Fibroblast of lung (primary cell): ENCODE data around the gene CHMP2A. TPM values are rescaled to one million over a fixed set of nuclear protein-coding genes. Genes with fewer than 3 reads are reported as not detected.

Experiments
- DNase-seq, 2 donors: peaks; one replicate each; pipeline versions ENCODE4 v3.0.0 to v3.0.0-alpha.2; 2010; ENCODE audit warnings: low read depth in 2 of 2
- H2AFZ ChIP-seq: 2 replicates; pipeline ENCODE4 v1.5.1; 2012; ENCODE audit warnings: low read length, control low read depth, inconsistent platforms
- H3K27ac ChIP-seq: 2 replicates; pipeline ENCODE4 v1.5.1; 2011; ENCODE audit warnings: low read length, control low read depth; ENCODE audit not compliant: insufficient read depth
- H3K27me3 ChIP-seq: 2 replicates; pipeline ENCODE4 v1.5.1; 2011; ENCODE audit warnings: mild to moderate bottlenecking, low read length; ENCODE audit not compliant: control insufficient read depth, insufficient read depth
- H3K36me3 ChIP-seq: 2 replicates; pipeline ENCODE4 v1.5.1; 2011; ENCODE audit warnings: low read length; ENCODE audit not compliant: control insufficient read depth, insufficient read depth
- H3K4me1 ChIP-seq: 2 replicates; pipeline ENCODE4 v1.5.1; 2011; ENCODE audit warnings: low read length; ENCODE audit not compliant: control insufficient read depth, insufficient read depth; ENCODE audit errors: extremely low read depth
- H3K4me2 ChIP-seq: 2 replicates; pipeline ENCODE4 v1.5.1; 2011; ENCODE audit warnings: low read length, control low read depth; ENCODE audit not compliant: insufficient read depth; ENCODE audit errors: extremely low read depth
- H3K4me3 ChIP-seq, 4 experiments: fragments of 200-600 bp in 1 of 4; sonication (generic) in 1 of 4; replicated peaks in 1 of 4; 2 replicates each; pipeline ENCODE4 v1.5.1; 2011 to 2016; ENCODE audit warnings: low read length in 4 of 4, low read depth in 3 of 4, mild to moderate bottlenecking in 3 of 4, control low read depth in 2 of 4, inconsistent platforms in 1 of 4, mixed read lengths in 1 of 4; ENCODE audit not compliant: insufficient read depth in 1 of 4; ENCODE audit errors: control extremely low read depth in 1 of 4
- H3K79me2 ChIP-seq: 2 replicates; pipeline ENCODE4 v1.5.1; 2012; ENCODE audit warnings: mild to moderate bottlenecking, low read length, inconsistent platforms; ENCODE audit not compliant: control insufficient read depth, insufficient read depth
- H3K9ac ChIP-seq: 2 replicates; pipeline ENCODE4 v1.5.1; 2011; ENCODE audit warnings: mild to moderate bottlenecking, low read length, control low read depth; ENCODE audit not compliant: insufficient read depth
- H3K9me3 ChIP-seq: 2 replicates; pipeline ENCODE4 v1.5.1; 2012; ENCODE audit warnings: low read depth, low read length; ENCODE audit not compliant: control insufficient read depth, insufficient read depth
- H4K20me1 ChIP-seq: 2 replicates; pipeline ENCODE4 v1.5.1; 2011; ENCODE audit warnings: low read length; ENCODE audit not compliant: control insufficient read depth, insufficient read depth; ENCODE audit errors: extremely low read depth
- CTCF ChIP-seq, 2 donors: IDR thresholded peaks in 1 of 2; conservative IDR thresholded peaks in 1 of 2; 1 replicate in 1 of 2; 2 replicates in 1 of 2; pipeline ENCODE4 v1.5.1; 2011 to 2012; ENCODE audit warnings: low read length in 2 of 2, control low read depth in 1 of 2, inconsistent platforms in 1 of 2, low read depth in 1 of 2, mild to moderate bottlenecking in 1 of 2
- EZH2 ChIP-seq: IDR thresholded peaks from 2 replicates; pipeline ENCODE4 v1.5.1; 2012; ENCODE audit warnings: low read length, control low read depth, mild to moderate bottlenecking; ENCODE audit errors: missing control alignments
- polyA plus RNA-seq, 2 donors: library from polyadenylated mRNA; depleted of rRNA in 1 of 2; stranded (reverse) in 1 of 2; unstranded in 1 of 2; fragments of >200 nt; gene quantifications; 2 replicates each; pipeline ENCODE4 v1.2.1, GENCODE V29; 2011 to 2012; ENCODE audit warnings: missing spikeins in 1 of 2
- total RNA-seq: library from RNA; depleted of rRNA; stranded (reverse); fragments of >200 nt; gene quantifications from 2 replicates; pipeline ENCODE4 v1.2.1, GENCODE V29; 2014

CHMP2A gene
- total and polyA plus RNA-seq, 2 donors (not counting 1 experiment from before 2014, with no cell fraction given), result 146 to 215 TPM

DNA sequence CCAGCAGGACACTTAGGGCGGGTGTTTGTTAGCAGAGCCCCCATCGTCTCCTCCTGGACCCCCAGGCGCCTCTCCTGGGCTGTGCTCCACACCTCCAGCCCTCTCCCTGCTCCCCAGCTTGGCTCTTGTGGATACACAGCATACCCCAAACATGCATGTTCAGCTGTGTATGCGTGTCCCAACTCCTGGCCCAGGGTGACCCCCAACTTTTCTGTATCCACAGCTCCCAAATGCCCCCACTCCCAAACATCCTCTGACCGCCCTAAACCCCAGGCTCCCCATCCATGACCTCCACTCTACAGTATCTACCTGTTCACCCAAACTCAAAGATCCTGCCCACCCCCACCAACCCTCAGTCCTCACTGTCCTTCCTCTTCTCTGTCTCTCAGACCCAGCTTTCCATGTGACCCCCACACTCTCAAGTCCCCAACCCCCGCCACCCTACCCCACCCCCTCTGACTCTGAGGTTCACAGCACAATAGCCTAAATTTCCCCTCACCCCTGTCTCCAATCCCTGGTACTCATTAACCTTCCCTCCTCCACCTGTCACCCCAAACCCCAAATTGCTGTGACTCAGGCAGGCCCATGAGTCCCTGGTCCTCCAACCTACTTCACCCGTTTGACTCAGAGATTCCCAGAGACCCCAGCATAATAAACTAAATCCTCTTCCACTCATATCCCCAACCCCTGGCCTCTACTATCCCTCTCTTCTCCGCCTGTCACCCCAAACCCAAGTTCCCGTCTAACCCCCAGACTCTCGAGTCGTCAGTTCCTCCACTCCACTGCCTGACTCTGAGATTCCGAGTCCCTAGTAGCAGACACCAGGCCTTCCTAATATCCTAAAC is 2.5 kb upstream of the CHMP2A start:
- Histone ChIP-seq H3K4me2 (peak overlapping the region; percentile 92), H3K79me2 (peaks cover 36% of the 10 kb centered on the region), H3K27me3 (no peaks in the 10 kb centered on the region), H4K20me1 (no peaks in the 10 kb centered on the region), H3K9ac (peak overlapping the region; percentile 90), H2AFZ (no peak overlapping the region), H3K4me3 (peak overlapping the region; percentile 79 to 94 (median 92)), H3K36me3 (peaks cover 11% of the 10 kb centered on the region), H3K4me1 (peaks cover 20% of the 10 kb centered on the region), H3K27ac (peak overlapping the region; percentile 85), H3K9me3 (no peaks in the 10 kb centered on the region)
- TF ChIP-seq EZH2 (no peak), CTCF (conservative IDR thresholded peaks at IDR 0.05 in 1 of 2, IDR thresholded peaks at IDR 0.05 in 1 of 2; ENCODE audit: low read depth in 1 of 2, low read length in 2 of 2) (no peak)
- DNase-seq, result no peak

DNA sequence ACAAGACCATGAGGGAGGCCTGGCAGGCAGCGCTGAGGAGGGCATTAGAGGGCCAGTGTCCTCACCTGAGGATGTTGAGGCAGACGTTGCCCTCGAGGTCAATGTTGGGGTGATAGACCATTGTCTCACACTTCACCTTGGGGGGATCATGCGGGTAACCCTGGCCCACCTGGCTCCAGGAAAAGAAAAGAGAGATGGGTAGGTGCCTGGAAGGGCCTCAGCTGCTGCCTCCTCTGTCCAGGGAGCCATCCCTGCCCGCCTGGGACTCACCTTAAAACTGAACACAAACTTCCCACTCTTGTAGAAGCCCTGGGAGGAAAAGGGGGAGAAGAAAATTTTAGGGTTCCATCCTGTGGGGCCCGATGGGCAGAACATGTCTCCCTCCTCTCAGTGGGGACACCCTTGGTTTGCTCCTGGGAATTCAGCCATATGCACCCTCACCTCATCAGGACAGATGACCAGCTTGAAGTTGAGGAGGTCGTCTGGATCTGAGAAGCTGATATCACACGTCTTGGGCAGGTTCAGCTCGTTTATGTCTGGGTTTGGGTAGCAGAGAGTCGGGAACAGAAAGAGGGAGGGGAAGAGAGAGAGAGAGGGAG is 1.8 kb upstream of the CHMP2A start:
- H4K20me1 ChIP-seq, result no peaks in the 10 kb centered on the region
- H3K9ac ChIP-seq, result no peak overlapping the region
- H3K4me2 ChIP-seq, result peak overlapping the region; percentile 92
- H3K79me2 ChIP-seq, result peaks cover 36% of the 10 kb centered on the region
- no peaks in the 10 kb centered on the region for H3K9me3 ChIP-seq
- no peak overlapping the region for H2AFZ ChIP-seq
- no peaks in the 10 kb centered on the region for H3K27me3 ChIP-seq
- peak overlapping the region; percentile 79 to 94 (median 92) for H3K4me3 ChIP-seq
- peaks cover 18% of the 10 kb centered on the region for H3K36me3 ChIP-seq
- DNase-seq, result no peak
- peak overlapping the region; percentile 69 for H3K27ac ChIP-seq
- peaks cover 20% of the 10 kb centered on the region for H3K4me1 ChIP-seq
- no peak for TF ChIP-seq CTCF (conservative IDR thresholded peaks at IDR 0.05 in 1 of 2, IDR thresholded peaks at IDR 0.05 in 1 of 2; ENCODE audit: low read depth in 1 of 2, low read length in 2 of 2)
- no peak for TF ChIP-seq EZH2

GRCh38 chr19:58555920-58556621 is 1.2 kb upstream of the CHMP2A start:
- TF ChIP-seq EZH2, result no peak
- TF ChIP-seq CTCF (conservative IDR thresholded peaks at IDR 0.05 in 1 of 2, IDR thresholded peaks at IDR 0.05 in 1 of 2; ENCODE audit: low read depth in 1 of 2, low read length in 2 of 2), result no peak
- H3K9me3 ChIP-seq, result no peaks in the 10 kb centered on the region
- H3K36me3 ChIP-seq, result peaks cover 25% of the 10 kb centered on the region
- peak overlapping the region; percentile 69 for H3K27ac ChIP-seq
- no peak overlapping the region for H3K9ac ChIP-seq
- H3K4me1 ChIP-seq, result peaks cover 20% of the 10 kb centered on the region
- DNase-seq, result no peak
- H2AFZ ChIP-seq, result no peak overlapping the region
- no peaks in the 10 kb centered on the region for H3K27me3 ChIP-seq
- peak overlapping the region; percentile 92 for H3K4me2 ChIP-seq
- H3K79me2 ChIP-seq, result peaks cover 36% of the 10 kb centered on the region
- H4K20me1 ChIP-seq, result no peaks in the 10 kb centered on the region
- peak overlapping the region in 1 of 4 experiments; percentile 79 for H3K4me3 ChIP-seq
